Mesendoderm (in vitro differentiated cells): ENCODE data around the gene ETNK2.

Experiments
- DNase-seq: peaks from one replicate; pipeline ENCODE4 v3.0.0; 2013
- H2AK5ac ChIP-seq: 2 replicates; pipeline ENCODE4 v1.6.1; 2013; ENCODE audit warnings: low read length, inconsistent platforms
- H2BK120ac ChIP-seq: 2 replicates; pipeline ENCODE4 v1.6.1; 2013; ENCODE audit warnings: low read depth, mild to moderate bottlenecking, low read length, moderate library complexity, mixed read lengths
- H2BK15ac ChIP-seq: replicated peaks from 2 replicates; pipeline ENCODE4 v1.6.1; 2013; ENCODE audit warnings: low read depth, mild to moderate bottlenecking, moderate library complexity
- H2BK5ac ChIP-seq: 2 replicates; pipeline ENCODE4 v1.6.1; 2013; ENCODE audit warnings: low read length, inconsistent platforms
- H3K18ac ChIP-seq: 2 replicates; pipeline ENCODE4 v1.6.1; 2013; ENCODE audit warnings: mild to moderate bottlenecking, low read length, mixed read lengths
- H3K23ac ChIP-seq: one replicate; pipeline ENCODE4 v1.6.1; 2013; ENCODE audit warnings: low read length
- H3K27ac ChIP-seq: 2 replicates; pipeline ENCODE4 v1.5.1; 2013; ENCODE audit warnings: low read depth, mild to moderate bottlenecking, inconsistent platforms, low read length, moderate library complexity
- H3K27me3 ChIP-seq: 2 replicates; pipeline ENCODE4 v1.6.1; 2013; ENCODE audit warnings: low read length, control low read depth, mild to moderate bottlenecking, inconsistent platforms; ENCODE audit not compliant: insufficient read depth, poor library complexity
- H3K36me3 ChIP-seq: 2 replicates; pipeline ENCODE4 v1.6.1; 2013; ENCODE audit warnings: low read length, inconsistent platforms; ENCODE audit not compliant: control insufficient read depth, insufficient read depth
- H3K4ac ChIP-seq: one replicate; pipeline ENCODE4 v1.6.1; 2013; ENCODE audit warnings: low read depth, mild to moderate bottlenecking, low read length, moderate library complexity
- H3K4me1 ChIP-seq: 2 replicates; pipeline ENCODE4 v1.6.1; 2013; ENCODE audit warnings: low read depth, low read length, inconsistent platforms; ENCODE audit not compliant: control insufficient read depth
- H3K4me2 ChIP-seq: 2 replicates; pipeline ENCODE4 v1.6.1; 2013; ENCODE audit warnings: low read length
- H3K4me3 ChIP-seq: 2 replicates; pipeline ENCODE4 v1.5.1; 2013; ENCODE audit warnings: mild to moderate bottlenecking, low read length
- H3K56ac ChIP-seq: one replicate; pipeline ENCODE4 v1.6.1; 2013; ENCODE audit warnings: low read length
- H3K79me1 ChIP-seq: 2 replicates; pipeline ENCODE4 v1.6.1; 2013; ENCODE audit warnings: low read length, inconsistent platforms
- H3K79me2 ChIP-seq: 2 replicates; pipeline ENCODE4 v1.6.1; 2013; ENCODE audit warnings: mild to moderate bottlenecking, low read length; ENCODE audit not compliant: control insufficient read depth, insufficient read depth
- H3K9ac ChIP-seq: 2 replicates; pipeline ENCODE4 v1.6.1; 2013; ENCODE audit warnings: low read length, inconsistent platforms
- H4K5ac ChIP-seq: one replicate; pipeline ENCODE4 v1.6.1; 2013; ENCODE audit warnings: low read length
- H4K8ac ChIP-seq: one replicate; pipeline ENCODE4 v1.6.1; 2013; ENCODE audit warnings: low read depth, mild to moderate bottlenecking, control low read depth, low read length, moderate library complexity
- WGBS: extraction: QIAGEN DNeasy Blood & Tissue Kit; methylation state at CpG from one replicate; pipeline ENCODE4 v1.1.7; 2013; ENCODE audit warnings: low lambda C conversion rate, missing lambda C conversion rate; ENCODE audit not compliant: insufficient coverage; ENCODE audit errors: extremely low coverage; 5-methylcytosine and 5-hydroxymethylcytosine counted together

ETNK2 gene

GRCh38 chr1:204106825-204107224, 45.0 kb downstream of the ETNK2 start:
- Histone ChIP-seq H3K4me2 (no peak overlapping the region), H3K4me3 (no peak overlapping the region), H3K27ac (no peak overlapping the region), H3K4me1 (peaks cover 23% of the 10 kb centered on the region), H4K5ac (no peak overlapping the region), H3K9ac (no peak overlapping the region), H2BK5ac (no peak overlapping the region), H3K79me1 (peaks cover 26% of the 10 kb centered on the region), H3K27me3 (no peaks in the 10 kb centered on the region), H2AK5ac (no peak overlapping the region), H3K4ac (no peak overlapping the region), H3K36me3 (no peaks in the 10 kb centered on the region), H3K79me2 (peaks cover 79% of the 10 kb centered on the region), H3K23ac (no peak overlapping the region), H4K8ac (no peak overlapping the region), H2BK15ac (no peak overlapping the region), H3K18ac (no peak overlapping the region), H2BK120ac (no peak overlapping the region), H3K56ac (no peak overlapping the region)
- no CpG with 5 or more reads among the region's 1 CpG for WGBS
- no peak for DNase-seq

GRCh38 chr1:204105131-204105515, 46.7 kb downstream of the ETNK2 start:
- DNase-seq: no peak
- Histone ChIP-seq H3K4me1 (peaks cover 27% of the 10 kb centered on the region), H3K23ac (no peak overlapping the region)

GRCh38 chr1:204104331-204105130, 47.3 kb downstream of the ETNK2 start:
- peaks cover 27% of the 10 kb centered on the region for H3K79me1 ChIP-seq
- H3K4me1 ChIP-seq: peaks cover 27% of the 10 kb centered on the region
- H3K4me2 ChIP-seq: no peak overlapping the region
- H3K36me3 ChIP-seq: no peaks in the 10 kb centered on the region
- H3K4ac ChIP-seq: no peak overlapping the region
- no peak overlapping the region for H3K9ac ChIP-seq
- H3K18ac ChIP-seq: no peak overlapping the region
- no peak overlapping the region for H2BK15ac ChIP-seq
- H3K27ac ChIP-seq: no peak overlapping the region
- H4K5ac ChIP-seq: no peak overlapping the region
- no peaks in the 10 kb centered on the region for H3K27me3 ChIP-seq
- H2BK120ac ChIP-seq: no peak overlapping the region
- no peak overlapping the region for H2BK5ac ChIP-seq
- no peak overlapping the region for H4K8ac ChIP-seq
- no peak overlapping the region for H3K23ac ChIP-seq
- no peak overlapping the region for H2AK5ac ChIP-seq
- DNase-seq: no peak
- WGBS: no CpG with 5 or more reads among the region's 14 CpGs
- H3K4me3 ChIP-seq: no peak overlapping the region
- peak overlapping the region; percentile 37 for H3K56ac ChIP-seq
- peaks cover 90% of the 10 kb centered on the region for H3K79me2 ChIP-seq

More at GRCh38 chr1:204105131-204105515, 46.7 kb downstream of the ETNK2 start:
- no peak overlapping the region for H3K27ac ChIP-seq
- no peak overlapping the region for H2BK120ac ChIP-seq
- no peak overlapping the region for H3K9ac ChIP-seq
- H3K56ac ChIP-seq: peak overlapping the region; percentile 20
- no peak overlapping the region for H3K4ac ChIP-seq
- WGBS: no CpG with 5 or more reads among the region's 6 CpGs
- H2BK5ac ChIP-seq: no peak overlapping the region
- no peak overlapping the region for H2AK5ac ChIP-seq
- peaks cover 87% of the 10 kb centered on the region for H3K79me2 ChIP-seq
- H3K18ac ChIP-seq: no peak overlapping the region
- no peaks in the 10 kb centered on the region for H3K27me3 ChIP-seq
- H4K5ac ChIP-seq: no peak overlapping the region
- H3K4me2 ChIP-seq: no peak overlapping the region
- H3K79me1 ChIP-seq: peaks cover 25% of the 10 kb centered on the region
- H2BK15ac ChIP-seq: no peak overlapping the region
- H4K8ac ChIP-seq: no peak overlapping the region
- H3K4me3 ChIP-seq: no peak overlapping the region
- no peaks in the 10 kb centered on the region for H3K36me3 ChIP-seq

GRCh38 chr1:204103431-204103741, 48.5 kb downstream of the ETNK2 start:
- Histone ChIP-seq H3K4me2 (no peak overlapping the region), H3K56ac (peak overlapping the region; percentile 65), H3K4ac (no peak overlapping the region), H3K79me1 (peaks cover 29% of the 10 kb centered on the region), H3K4me3 (no peak overlapping the region), H3K27me3 (no peaks in the 10 kb centered on the region), H3K23ac (no peak overlapping the region), H2BK15ac (no peak overlapping the region), H3K18ac (no peak overlapping the region), H2BK5ac (no peak overlapping the region), H4K5ac (no peak overlapping the region), H2AK5ac (peak overlapping the region; percentile 50), H4K8ac (no peak overlapping the region), H3K27ac (no peak overlapping the region), H2BK120ac (no peak overlapping the region), H3K36me3 (no peaks in the 10 kb centered on the region), H3K9ac (no peak overlapping the region), H3K79me2 (peaks cover 92% of the 10 kb centered on the region), H3K4me1 (peaks cover 24% of the 10 kb centered on the region)
- no CpG with 5 or more reads among the region's 2 CpGs for WGBS
- peak; percentile 68 for DNase-seq

- Histone ChIP-seq H3K4me3 (no peak overlapping the region), H3K18ac (no peak overlapping the region), H3K27ac (no peak overlapping the region), H3K79me1 (peaks cover 29% of the 10 kb centered on the region), H3K79me2 (peaks cover 91% of the 10 kb centered on the region), H2BK15ac (no peak overlapping the region), H3K4ac (no peak overlapping the region), H4K5ac (no peak overlapping the region), H2BK120ac (no peak overlapping the region), H3K36me3 (no peaks in the 10 kb centered on the region), H2AK5ac (no peak overlapping the region), H4K8ac (no peak overlapping the region), H3K23ac (no peak overlapping the region), H3K56ac (no peak overlapping the region), H3K4me1 (peaks cover 21% of the 10 kb centered on the region), H3K9ac (no peak overlapping the region), H3K27me3 (no peaks in the 10 kb centered on the region), H3K4me2 (no peak overlapping the region), H2BK5ac (no peak overlapping the region)
- DNase-seq: peak; percentile 60
- WGBS: no CpG with 5 or more reads among the region's 3 CpGs
Observed at GRCh38 chr1:204102739-204103430, 49.0 kb downstream of the ETNK2 start.
